ENCODE data around the gene TACC3.

Gene TACC3

DNA sequence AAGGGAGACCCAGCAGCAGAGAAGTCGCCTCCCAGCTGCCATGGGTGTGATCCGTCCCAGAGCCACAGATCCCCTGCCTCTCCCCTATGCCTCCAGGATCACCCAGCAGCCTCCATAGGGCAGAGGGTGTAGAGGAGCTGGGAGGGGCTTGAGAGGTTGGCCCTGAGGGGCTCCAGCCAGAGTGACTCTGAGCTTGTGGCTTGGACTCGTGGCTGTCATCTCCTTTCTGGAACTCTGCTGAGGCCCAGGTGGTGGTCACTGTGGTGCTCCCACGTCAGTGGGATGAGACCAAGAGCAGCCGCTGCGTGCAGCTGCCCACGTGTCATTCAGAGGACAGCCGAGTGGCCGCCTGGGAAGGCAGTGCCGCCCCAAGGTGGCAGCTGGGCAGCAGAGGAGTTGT lies 4.2 kb downstream of the TACC3 start:
- no peak for DNase-seq

DNA sequence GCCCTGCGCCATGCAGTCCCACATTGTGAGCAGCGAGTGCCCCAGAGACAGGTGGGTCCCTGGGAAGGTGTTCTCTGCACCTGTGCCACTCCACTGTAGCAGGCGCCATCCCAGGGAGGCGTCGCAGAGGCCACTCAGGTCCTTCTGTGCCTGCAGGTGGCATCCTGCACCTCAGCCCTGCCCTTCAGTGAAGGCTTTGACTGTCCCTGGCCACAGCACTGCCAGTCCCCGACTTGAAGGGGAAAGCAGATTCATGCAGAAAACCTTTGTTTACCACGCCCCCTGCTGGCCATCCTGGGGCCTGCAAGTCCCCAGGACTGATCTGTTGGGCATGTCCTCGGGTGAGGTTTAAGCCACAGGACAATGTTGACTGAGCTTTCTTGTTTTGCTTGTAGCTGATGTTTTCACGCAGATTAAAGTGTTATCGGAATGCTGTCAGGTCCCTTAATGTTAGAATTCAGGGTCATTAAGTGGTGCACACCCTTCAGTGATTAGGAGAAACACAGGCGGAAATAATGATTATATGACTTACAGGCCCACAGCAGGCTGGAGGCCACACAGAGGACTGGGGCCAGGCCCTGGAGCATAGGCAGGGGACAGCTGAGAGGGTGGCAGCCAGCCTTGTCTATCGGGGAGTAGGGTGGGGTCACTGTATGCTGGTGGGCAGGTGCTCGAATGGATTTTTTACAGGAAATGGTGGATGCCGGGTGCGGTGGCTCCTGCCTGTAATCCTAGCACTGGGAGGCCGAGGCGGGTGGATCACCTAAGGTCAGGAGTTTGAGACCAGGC lies 5.0 kb downstream of the TACC3 start:
- DNase-seq = peak; percentile 92

DNA sequence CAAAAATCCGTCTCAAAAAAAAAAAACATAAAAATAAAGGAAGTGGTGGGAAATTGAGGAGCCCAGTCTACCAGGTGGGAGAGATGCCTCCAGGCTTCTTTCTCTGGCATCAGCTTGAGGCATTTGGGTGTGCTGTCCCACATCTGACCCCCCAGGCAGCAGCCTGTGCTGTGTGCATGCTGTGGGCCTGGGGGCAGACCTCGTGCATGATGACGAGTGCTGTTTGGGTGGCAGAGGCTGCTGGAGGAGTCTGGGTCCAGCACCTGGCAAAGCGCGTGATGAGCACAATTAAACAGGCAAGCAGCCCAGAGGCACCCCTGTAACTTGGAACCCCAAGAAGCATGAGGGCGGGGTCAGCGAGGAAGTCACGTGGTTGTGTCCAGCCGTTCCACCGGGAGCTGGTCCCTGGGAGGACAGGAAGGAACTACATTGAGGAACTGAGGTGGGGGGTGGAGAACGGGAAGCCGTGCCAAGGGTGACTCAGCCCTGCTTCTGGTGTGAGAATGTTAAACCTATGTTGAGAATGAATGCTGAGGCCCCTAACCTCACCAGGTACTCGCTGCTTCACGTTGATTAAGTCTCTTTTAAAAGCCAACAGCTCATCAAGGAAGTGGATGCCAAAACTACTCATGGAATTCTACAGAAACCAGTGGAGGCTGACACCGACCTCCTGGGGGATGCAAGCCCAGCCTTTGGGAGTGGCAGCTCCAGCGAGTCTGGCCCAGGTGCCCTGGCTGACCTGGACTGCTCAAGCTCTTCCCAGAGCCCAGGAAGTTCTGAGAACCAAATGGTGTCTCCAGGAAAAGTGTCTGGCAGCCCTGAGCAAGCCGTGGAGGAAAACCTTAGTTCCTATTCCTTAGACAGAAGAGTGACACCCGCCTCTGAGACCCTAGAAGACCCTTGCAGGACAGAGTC lies 6.1 kb downstream of the TACC3 start:
- DNase-seq = no peak

GRCh38 chr4:1728061-1728980 lies 7.0 kb downstream of the TACC3 start:
- no peak for DNase-seq

GRCh38 chr4:1730532-1731135 lies 9.3 kb downstream of the TACC3 start:
- no peak for DNase-seq

GRCh38 chr4:1731180-1731579 lies 9.9 kb downstream of the TACC3 start:
- no peak for DNase-seq

DNA sequence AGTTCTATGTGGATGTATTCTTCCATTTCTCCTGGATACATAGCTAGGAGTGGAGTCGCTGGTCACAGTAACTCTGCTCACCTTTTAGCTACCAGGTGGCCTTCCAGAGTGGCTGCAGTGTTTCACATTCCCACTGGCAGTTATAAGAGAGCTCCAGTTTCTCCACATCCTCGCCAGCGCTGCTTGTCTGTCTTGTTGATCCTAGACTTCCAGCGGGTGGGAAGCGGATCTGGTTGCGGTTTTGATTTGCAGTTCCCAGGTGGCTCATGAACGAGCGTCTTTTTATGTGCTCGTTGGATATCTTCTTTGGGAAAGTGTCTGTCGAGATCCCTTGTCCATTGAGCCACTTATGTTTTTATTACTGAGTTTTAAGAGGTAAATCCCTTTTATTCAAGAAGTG lies 11.6 kb downstream of the TACC3 start:
- no peak for DNase-seq

GRCh38 chr4:1735215-1735614 lies 13.9 kb downstream of the TACC3 start:
- no peak for DNase-seq

DNA sequence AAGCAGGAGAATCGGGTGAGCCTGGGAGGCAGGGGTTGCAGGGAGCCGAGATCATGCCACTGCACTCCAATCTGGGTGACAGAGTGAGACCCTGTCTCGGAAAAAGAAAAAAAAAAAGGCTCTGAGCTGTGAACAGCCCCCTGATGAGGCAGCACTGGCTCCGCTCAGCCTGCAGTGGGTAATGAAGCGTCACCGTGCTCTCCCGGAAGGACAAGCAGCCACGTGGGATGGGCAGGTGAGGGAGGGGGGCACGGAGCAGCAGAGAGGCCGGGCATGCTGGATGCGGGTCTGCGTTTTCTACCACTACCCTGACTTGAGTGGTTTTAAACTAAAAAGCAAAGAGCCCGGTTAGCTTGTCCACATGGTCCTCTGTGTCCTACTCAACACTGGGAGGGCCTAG lies 15.5 kb downstream of the TACC3 start:
- no peak for DNase-seq

DNA sequence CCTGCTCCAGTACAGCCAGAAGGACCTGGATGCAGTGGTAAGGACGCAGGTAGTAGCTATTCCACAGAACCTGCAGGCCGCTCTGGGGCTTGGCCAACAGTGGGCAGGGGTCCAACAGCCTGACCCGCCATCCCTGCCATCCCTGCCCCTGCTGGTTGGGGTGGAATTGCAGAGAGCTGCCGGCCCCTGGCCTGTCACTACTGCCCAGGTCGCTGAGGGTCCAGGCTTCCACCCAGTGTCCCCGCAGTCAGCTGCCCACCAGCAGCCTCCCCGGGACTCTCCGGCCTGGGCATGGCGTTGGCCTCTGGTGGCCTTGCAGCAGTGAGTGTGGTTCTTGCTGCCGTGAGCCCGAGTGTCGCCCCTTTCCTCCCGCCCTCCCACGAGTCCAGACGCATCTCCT lies 16.3 kb downstream of the TACC3 start:
- no peak for DNase-seq

DNA sequence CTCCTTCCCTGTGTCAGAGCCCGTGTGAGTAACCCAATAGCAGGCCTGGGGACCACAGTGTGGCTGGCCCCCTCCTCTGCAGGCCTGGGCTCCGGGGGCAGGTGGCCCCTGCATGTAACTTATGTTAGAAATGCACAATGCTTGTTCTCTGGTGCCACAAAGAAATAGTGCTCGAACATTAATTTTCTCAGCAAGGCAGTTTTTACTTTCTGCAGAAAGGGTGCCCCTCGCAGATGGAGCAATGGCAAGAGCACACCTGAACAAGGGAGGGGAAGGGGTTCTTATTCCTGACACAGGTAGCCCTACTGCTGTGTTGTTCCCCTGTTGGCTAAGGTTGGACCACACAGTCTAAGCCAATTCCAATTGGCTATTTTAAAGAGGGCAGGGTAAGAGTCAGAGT lies 17.1 kb downstream of the TACC3 start:
- DNase-seq = no peak

- DNase-seq = no peak
These were observed 18.0 kb downstream of the TACC3 start for GRCh38 chr4:1739358-1739757.

- no peak for DNase-seq
These were observed 18.8 kb downstream of the TACC3 start for GRCh38 chr4:1740021-1740545.

DNA sequence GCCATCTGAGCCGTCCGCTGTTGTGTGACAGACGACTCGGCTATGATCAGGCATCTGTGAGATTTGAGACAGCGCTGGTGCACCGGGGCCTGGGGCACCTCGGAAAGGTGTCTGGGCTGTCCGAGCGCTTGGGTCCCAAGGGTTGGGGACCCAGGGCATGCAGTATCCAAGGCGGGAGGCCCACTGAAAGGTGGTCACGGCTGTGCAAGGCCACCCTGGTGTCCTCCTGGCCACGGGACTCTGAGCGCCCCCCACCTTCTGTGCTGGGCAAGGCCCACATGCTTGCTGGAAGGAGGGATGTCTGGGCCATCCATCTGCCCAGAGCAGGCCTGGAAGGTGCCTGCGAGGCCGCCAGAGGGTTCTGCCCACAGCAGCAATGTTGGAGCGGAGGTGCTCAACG lies 19.9 kb downstream of the TACC3 start:
- DNase-seq = no peak

- no peak for DNase-seq
These were observed 22.2 kb downstream of the TACC3 start for GRCh38 chr4:1743551-1743950.

DNA sequence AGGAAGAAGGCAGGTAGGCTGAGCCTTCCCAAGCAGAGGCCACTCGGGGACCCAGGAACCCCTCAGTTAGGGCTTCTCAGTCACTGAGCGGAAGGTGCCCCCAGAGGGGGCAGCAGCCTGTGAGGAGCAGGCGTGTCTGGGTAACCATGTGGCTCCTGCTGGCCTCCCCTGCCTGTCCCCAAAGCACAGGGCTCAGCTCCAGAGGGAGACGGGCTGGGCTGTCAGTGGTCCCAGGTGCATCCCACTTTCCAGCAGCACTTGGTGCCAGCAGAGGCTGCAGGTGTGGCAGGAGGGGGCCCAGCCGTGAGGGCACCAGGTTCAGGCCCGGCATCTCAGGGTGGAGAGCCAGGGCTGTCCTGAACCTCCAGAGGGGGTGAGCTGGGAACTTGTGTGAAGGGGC lies 22.7 kb downstream of the TACC3 start:
- DNase-seq = no peak

DNA sequence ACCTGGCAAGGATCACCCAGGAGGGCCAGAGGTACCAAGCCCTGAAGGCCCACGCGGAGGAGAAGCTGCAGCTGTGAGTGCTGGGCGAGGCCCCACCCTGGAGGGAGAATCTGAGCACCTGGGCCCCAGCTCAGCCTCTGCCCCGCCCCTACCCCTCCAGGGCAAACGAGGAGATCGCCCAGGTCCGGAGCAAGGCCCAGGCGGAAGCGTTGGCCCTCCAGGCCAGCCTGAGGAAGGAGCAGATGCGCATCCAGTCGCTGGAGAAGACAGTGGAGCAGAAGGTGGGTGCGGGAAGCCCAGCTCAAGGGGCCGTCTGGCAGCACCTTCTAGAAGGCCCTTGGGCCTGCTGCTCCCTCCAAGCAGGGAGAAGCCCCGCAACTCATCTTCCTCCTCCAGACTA lies 23.2 kb downstream of the TACC3 start:
- DNase-seq = no peak

- DNase-seq = no peak
These were observed 23.8 kb downstream of the TACC3 start for GRCh38 chr4:1745165-1745564.

DNA sequence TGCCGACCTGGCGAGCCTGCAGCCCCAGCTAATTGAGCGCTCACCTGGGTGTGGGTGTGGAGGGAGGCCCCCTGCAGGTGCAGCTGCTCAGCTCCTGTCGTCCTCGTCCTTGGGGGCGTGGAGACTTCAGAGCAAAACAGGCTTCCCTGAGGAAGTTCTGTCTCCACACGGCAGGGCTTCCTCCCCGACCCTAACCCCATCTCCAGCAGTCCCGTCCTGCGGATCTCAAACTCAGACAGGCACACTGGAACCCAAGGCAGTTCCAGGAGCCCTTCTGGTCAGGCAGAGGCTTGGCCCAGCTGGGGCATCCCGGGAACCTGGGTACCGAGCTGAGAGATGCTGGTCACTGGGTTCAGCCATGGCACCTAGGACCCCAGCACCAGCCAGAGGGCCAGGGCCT lies 24.4 kb downstream of the TACC3 start:
- DNase-seq = no peak

GRCh38 chr4:1746265-1746691 lies 25.0 kb downstream of the TACC3 start:
- DNase-seq = peak; percentile 85

GRCh38 chr4:1746919-1747602 lies 25.7 kb downstream of the TACC3 start:
- DNase-seq = no peak

- no peak for DNase-seq
These were observed 26.3 kb downstream of the TACC3 start for GRCh38 chr4:1747603-1747967.
